GM23338 (cell line): ENCODE results near the gene CDH23. TPM values are rescaled to one million over a fixed set of nuclear protein-coding genes. Genes with fewer than 3 reads are reported as not detected.
A peak's percentile ranks its signal among the peaks of the same experiment; 100 is the strongest.

Experiments used
- ATAC-seq: fragments of 200-7000 bp; cut with Tn5 transposase; 3 replicates; pipeline ENCODE4 v1.9.1; 2020
- DNase-seq: peaks from one replicate; pipeline ENCODE4 v3.0.0-alpha.2; 2015; ENCODE audit warnings: low spot score
- H2AFZ ChIP-seq: fragments of 200-600 bp; sonication (generic); 2 replicates; pipeline ENCODE4 v1.8.0; 2016; ENCODE audit warnings: antibody characterized with exemption, mild to moderate bottlenecking, moderate library complexity
- H3F3A ChIP-seq: fragments of 200-600 bp; sonication (generic); replicated peaks from 2 replicates; pipeline ENCODE4 v1.8.0; 2017; ENCODE audit warnings: antibody characterized with exemption, mixed run types, low read depth
- H3K27ac ChIP-seq: fragments of 200-600 bp; sonication (generic); 2 replicates; pipeline ENCODE4 v1.6.1; 2016; ENCODE audit warnings: low read depth
- H3K27me3 ChIP-seq: fragments of 200-600 bp; sonication (generic); 2 replicates; pipeline ENCODE4 v1.8.0; 2016; ENCODE audit warnings: mild to moderate bottlenecking, mixed run types, moderate library complexity; ENCODE audit not compliant: insufficient read depth
- H3K36me3 ChIP-seq: fragments of 200-600 bp; sonication (generic); 2 replicates; pipeline ENCODE4 v1.8.0; 2016; ENCODE audit warnings: mild to moderate bottlenecking; ENCODE audit not compliant: insufficient read depth
- H3K4me1 ChIP-seq: fragments of 200-600 bp; sonication (generic); 2 replicates; pipeline ENCODE4 v1.8.0; 2016; ENCODE audit warnings: mild to moderate bottlenecking, moderate library complexity; ENCODE audit not compliant: insufficient read depth
- H3K4me2 ChIP-seq: fragments of 200-600 bp; sonication (generic); 2 replicates; pipeline ENCODE4 v1.7.1; 2017; ENCODE audit warnings: mixed run types
- H3K4me3 ChIP-seq: fragments of 200-600 bp; sonication (generic); 2 replicates; pipeline ENCODE4 v1.6.1; 2016; ENCODE audit warnings: mixed run types
- H3K79me2 ChIP-seq: fragments of 200-600 bp; sonication (generic); replicated peaks from 2 replicates; pipeline ENCODE4 v1.8.0; 2017; ENCODE audit warnings: mild to moderate bottlenecking; ENCODE audit not compliant: insufficient read depth
- H3K9me2 ChIP-seq: fragments of 200-600 bp; sonication (generic); 2 replicates; pipeline ENCODE4 v1.8.0; 2017; ENCODE audit not compliant: insufficient read depth
- H4K20me1 ChIP-seq: fragments of 200-600 bp; sonication (generic); replicated peaks from 2 replicates; pipeline ENCODE4 v1.8.0; 2017; ENCODE audit warnings: mild to moderate bottlenecking; ENCODE audit not compliant: insufficient read depth
- H3K27ac Mint-ChIP-seq: 2 replicates; pipeline ENCODE4 v1.8.0; 2020; ENCODE audit warnings: inconsistent platforms, mild to moderate bottlenecking, moderate library complexity, mixed read lengths
- H3K27me3 Mint-ChIP-seq: 3 replicates; pipeline ENCODE4 v1.8.0; 2022; ENCODE audit warnings: low read depth, mild to moderate bottlenecking, moderate library complexity, mixed read lengths, inconsistent platforms; ENCODE audit not compliant: insufficient read depth, poor library complexity
- H3K36me3 Mint-ChIP-seq: 3 replicates; pipeline ENCODE4 v1.8.0; 2021; ENCODE audit warnings: low read depth, mild to moderate bottlenecking, inconsistent platforms, moderate library complexity, mixed read lengths
- H3K4me1 Mint-ChIP-seq: 3 replicates; pipeline ENCODE4 v1.8.0; 2020; ENCODE audit warnings: mild to moderate bottlenecking, inconsistent platforms, mixed read lengths
- H3K4me3 Mint-ChIP-seq: 3 replicates; pipeline ENCODE4 v1.8.0; 2021; ENCODE audit warnings: moderate library complexity, mild to moderate bottlenecking, inconsistent platforms, mixed read lengths
- H3K9me3 Mint-ChIP-seq: 3 replicates; pipeline ENCODE4 v1.8.0; 2020; ENCODE audit warnings: moderate library complexity, mild to moderate bottlenecking, inconsistent platforms, mixed read lengths
- CREB1 ChIP-seq: fragments of 250-450 bp; sonication (Bioruptor Pico); IDR thresholded peaks from 2 replicates; pipeline ENCODE4 v1.5.0; 2020; ENCODE audit warnings: low read depth, mild to moderate bottlenecking, moderate library complexity
- STAT1 ChIP-seq: IDR thresholded peaks from one replicate; pipeline ENCODE4 v1.6.1; 2016; ENCODE audit warnings: antibody characterized with exemption; ENCODE audit not compliant: unreplicated experiment
- ZNF114 ChIP-seq: fragments of 250-450 bp; sonication (Bioruptor Pico); IDR thresholded peaks from 2 replicates; pipeline ENCODE4 v1.5.0; 2020; ENCODE audit warnings: mild to moderate bottlenecking, moderate library complexity
- polyA plus RNA-seq: library from polyadenylated mRNA; unstranded; fragments of >200 nt; fragmentation: Nextera tagmentation; extraction: Ambion mirVana; gene quantifications from 2 replicates; pipeline ENCODE4 v1.2.1, GENCODE V29; 2016
- total RNA-seq: library from RNA; depleted of rRNA; stranded (reverse); fragments of >200 nt; shearing (Covaris generic); gene quantifications from 2 replicates; pipeline ENCODE4 v1.2.3, GENCODE V29; 2014
- TF ChIP-seq, protein P1 (sequence below), 2 experiments: fragments of 200-600 bp in 1 of 2; sonication (generic) in 1 of 2; conservative IDR thresholded peaks; 2 replicates each; pipeline versions ENCODE4 v1.5.1 to v1.6.1; 2016 to 2017; ENCODE audit warnings: antibody characterized with exemption in 2 of 2, low read depth in 2 of 2, mild to moderate bottlenecking in 2 of 2, moderate library complexity in 1 of 2
- TF ChIP-seq, protein P2 (sequence below): IDR thresholded peaks from 2 replicates; pipeline ENCODE4 v1.6.1; 2016; ENCODE audit warnings: antibody characterized with exemption

CDH23 gene
- total and polyA plus RNA-seq, 2 experiments from 2014 or later = 0.95 to 4.3 TPM

DNA sequence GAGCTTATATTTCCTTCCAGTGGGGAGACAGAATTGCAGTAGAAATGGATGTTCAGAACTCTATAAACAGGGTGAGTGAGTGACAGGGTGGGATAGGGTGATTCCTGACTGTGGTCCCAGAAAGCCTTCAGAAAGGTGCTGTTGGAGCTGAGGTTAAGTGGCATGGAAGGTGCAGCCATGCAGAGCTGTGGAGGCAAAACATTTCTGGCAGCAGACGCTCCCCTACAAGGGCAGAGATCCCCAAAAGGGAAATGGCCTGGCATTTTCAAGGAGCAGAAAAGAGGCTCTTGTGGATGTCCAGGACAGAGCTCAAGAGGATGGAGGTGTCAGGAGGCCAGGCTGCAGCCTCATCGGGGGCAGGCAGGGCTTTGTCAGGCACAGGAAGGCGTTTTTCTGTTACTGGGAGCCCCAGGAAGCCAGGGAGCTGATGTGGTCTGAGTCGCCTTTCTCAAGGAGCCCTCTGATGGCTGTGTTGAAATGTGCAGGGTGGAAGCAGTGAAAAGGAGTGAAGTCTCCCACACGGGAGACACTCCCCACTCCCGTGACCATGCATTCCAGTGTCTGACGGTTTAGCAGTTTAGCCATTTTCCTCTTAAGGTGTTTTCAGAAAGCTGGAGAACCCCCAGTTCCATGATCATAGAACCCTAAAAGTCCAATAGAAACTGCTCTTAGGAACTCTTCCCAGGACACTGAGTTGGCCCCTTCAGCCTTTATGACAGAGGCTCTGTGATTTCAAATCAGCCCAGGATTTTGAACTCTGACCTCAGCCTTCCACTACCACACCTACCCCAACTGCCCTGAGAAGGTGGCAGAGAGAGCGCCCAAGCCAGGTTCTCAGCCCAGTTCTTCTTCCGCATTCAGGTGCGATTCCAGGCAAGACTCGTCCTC, 226.6 kb downstream of the CDH23 start:
- no peaks in the 10 kb centered on the region for H3K79me2 ChIP-seq
- ATAC-seq (peak; percentile 59), DNase-seq (peak; percentile 70)
- Mint-ChIP-seq H3K27ac (peak overlapping the region; percentile 50), H3K9me3 (no peaks in the 10 kb centered on the region), H3K4me3 (peak overlapping the region; percentile 21; the same call in 1 of the 3 replicates), H3K27me3 (peaks cover 25% of the 10 kb centered on the region), H3K4me1 (peaks cover 69% of the 10 kb centered on the region), H3K36me3 (peaks cover 4% of the 10 kb centered on the region; the same call in 1 of the 3 replicates)
- peaks cover 20% of the 10 kb centered on the region for H3F3A ChIP-seq
- peaks cover 52% of the 10 kb centered on the region for H3K4me1 ChIP-seq
- H3K27me3 ChIP-seq = no peaks in the 10 kb centered on the region
- no peaks in the 10 kb centered on the region for H3K9me2 ChIP-seq
- no peak overlapping the region for H3K27ac ChIP-seq
- no peaks in the 10 kb centered on the region for H4K20me1 ChIP-seq
- TF ChIP-seq, protein P1, sequence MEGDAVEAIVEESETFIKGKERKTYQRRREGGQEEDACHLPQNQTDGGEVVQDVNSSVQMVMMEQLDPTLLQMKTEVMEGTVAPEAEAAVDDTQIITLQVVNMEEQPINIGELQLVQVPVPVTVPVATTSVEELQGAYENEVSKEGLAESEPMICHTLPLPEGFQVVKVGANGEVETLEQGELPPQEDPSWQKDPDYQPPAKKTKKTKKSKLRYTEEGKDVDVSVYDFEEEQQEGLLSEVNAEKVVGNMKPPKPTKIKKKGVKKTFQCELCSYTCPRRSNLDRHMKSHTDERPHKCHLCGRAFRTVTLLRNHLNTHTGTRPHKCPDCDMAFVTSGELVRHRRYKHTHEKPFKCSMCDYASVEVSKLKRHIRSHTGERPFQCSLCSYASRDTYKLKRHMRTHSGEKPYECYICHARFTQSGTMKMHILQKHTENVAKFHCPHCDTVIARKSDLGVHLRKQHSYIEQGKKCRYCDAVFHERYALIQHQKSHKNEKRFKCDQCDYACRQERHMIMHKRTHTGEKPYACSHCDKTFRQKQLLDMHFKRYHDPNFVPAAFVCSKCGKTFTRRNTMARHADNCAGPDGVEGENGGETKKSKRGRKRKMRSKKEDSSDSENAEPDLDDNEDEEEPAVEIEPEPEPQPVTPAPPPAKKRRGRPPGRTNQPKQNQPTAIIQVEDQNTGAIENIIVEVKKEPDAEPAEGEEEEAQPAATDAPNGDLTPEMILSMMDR (conservative IDR thresholded peaks at IDR 0.05; ENCODE audit: low read depth in 2 of 2) = peak; percentile 17 to 40; a peak in 3 of 4 replicates
- no peak for TF ChIP-seq ZNF114 (CRISPR knock-in tag)
- H2AFZ ChIP-seq = peak overlapping the region; percentile 72; the same call in 1 of the 2 replicates
- peak overlapping the region; percentile 64 for H3K4me2 ChIP-seq
- H3K36me3 ChIP-seq = no peaks in the 10 kb centered on the region
- H3K4me3 ChIP-seq = no peak overlapping the region

DNA sequence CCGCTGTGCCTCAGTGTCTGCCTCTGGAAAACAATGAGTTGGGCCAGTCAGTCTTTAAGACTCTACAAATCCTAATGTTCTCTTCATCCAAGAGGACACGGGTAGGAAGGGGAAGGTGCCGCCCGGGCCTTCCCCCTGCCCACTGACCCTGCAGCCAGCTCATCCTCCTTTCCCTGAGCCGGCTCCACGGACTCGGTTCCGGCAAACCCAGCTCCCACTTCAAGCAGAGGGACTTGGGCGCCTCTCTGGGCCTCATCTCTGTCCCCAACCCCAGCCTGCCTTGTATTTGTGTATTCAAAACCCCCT, 227.2 kb downstream of the CDH23 start:
- H3K27ac Mint-ChIP-seq = peak overlapping the region; percentile 50; the same call in 1 of the 2 replicates

More for the DNA sequence above, 227.2 kb downstream of the CDH23 start:
- H3K27ac ChIP-seq = no peak overlapping the region
- no peak overlapping the region for H3K4me2 ChIP-seq
- H3K36me3 Mint-ChIP-seq = no peaks in the 10 kb centered on the region
- no peaks in the 10 kb centered on the region for H3K27me3 ChIP-seq
- H3K4me1 Mint-ChIP-seq = peaks cover 73% of the 10 kb centered on the region
- H3K79me2 ChIP-seq = no peaks in the 10 kb centered on the region
- H3K9me2 ChIP-seq = no peaks in the 10 kb centered on the region
- DNase-seq = no peak
- H3F3A ChIP-seq = peaks cover 20% of the 10 kb centered on the region
- no peaks in the 10 kb centered on the region for H4K20me1 ChIP-seq
- H2AFZ ChIP-seq = 0 out of 2 replicates have a peak overlapping the region, but pooled peaks have one; percentile 72
- H3K4me1 ChIP-seq = peaks cover 52% of the 10 kb centered on the region
- no peak overlapping the region for H3K4me3 ChIP-seq
- ATAC-seq = no peak
- no peak for TF ChIP-seq CREB1 (CRISPR knock-in tag)
- TF ChIP-seq, protein P2, sequence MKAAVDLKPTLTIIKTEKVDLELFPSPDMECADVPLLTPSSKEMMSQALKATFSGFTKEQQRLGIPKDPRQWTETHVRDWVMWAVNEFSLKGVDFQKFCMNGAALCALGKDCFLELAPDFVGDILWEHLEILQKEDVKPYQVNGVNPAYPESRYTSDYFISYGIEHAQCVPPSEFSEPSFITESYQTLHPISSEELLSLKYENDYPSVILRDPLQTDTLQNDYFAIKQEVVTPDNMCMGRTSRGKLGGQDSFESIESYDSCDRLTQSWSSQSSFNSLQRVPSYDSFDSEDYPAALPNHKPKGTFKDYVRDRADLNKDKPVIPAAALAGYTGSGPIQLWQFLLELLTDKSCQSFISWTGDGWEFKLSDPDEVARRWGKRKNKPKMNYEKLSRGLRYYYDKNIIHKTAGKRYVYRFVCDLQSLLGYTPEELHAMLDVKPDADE = no peak
- no peak for TF ChIP-seq STAT1
- peaks cover 25% of the 10 kb centered on the region for H3K27me3 Mint-ChIP-seq
- H3K36me3 ChIP-seq = no peaks in the 10 kb centered on the region
- H3K9me3 Mint-ChIP-seq = no peaks in the 10 kb centered on the region
- no peak overlapping the region for H3K4me3 Mint-ChIP-seq
